ENCODE data around the gene AMBP.

Gene AMBP

GRCh38 chr9:114072184-114073140, 5.6 kb downstream of the AMBP start:
- no peak overlapping the region for H2AFZ ChIP-seq (ENCODE audit: low read depth, low read length)
- no peak overlapping the region for H3K4me3 ChIP-seq (ENCODE audit: low read depth in 1 of 2, low read length in 2 of 2)
- no peaks in the 10 kb centered on the region for H3K9me3 ChIP-seq (ENCODE audit: insufficient read depth, low read length, severe bottlenecking)
- no peaks in the 10 kb centered on the region for H3K36me3 ChIP-seq (ENCODE audit: insufficient read depth, low read length)
- no peaks in the 10 kb centered on the region for H3K79me2 ChIP-seq (ENCODE audit: insufficient read depth, low read length)
- TF ChIP-seq EZH2 (IDR thresholded peaks at IDR 0.05; ENCODE audit: borderline replicate concordance, low read depth, low read length, severe bottlenecking), result no peak
- H3K4me1 ChIP-seq (ENCODE audit: insufficient read depth, low read length), result no peaks in the 10 kb centered on the region
- no peak overlapping the region for H3K27ac ChIP-seq (ENCODE audit: low read length)
- no peaks in the 10 kb centered on the region for H4K20me1 ChIP-seq (ENCODE audit: insufficient read depth, low read length)
- ATAC-seq (ENCODE audit: insufficient read depth, low read depth) (no peak), DNase-seq (no peak)
- no peak overlapping the region for H3K9ac ChIP-seq (ENCODE audit: low read depth, low read length)
- H3K4me2 ChIP-seq (ENCODE audit: insufficient read depth, low read length), result no peak overlapping the region
- no peaks in the 10 kb centered on the region for H3K27me3 ChIP-seq (ENCODE audit: insufficient read depth, low read length, poor library complexity)

DNA sequence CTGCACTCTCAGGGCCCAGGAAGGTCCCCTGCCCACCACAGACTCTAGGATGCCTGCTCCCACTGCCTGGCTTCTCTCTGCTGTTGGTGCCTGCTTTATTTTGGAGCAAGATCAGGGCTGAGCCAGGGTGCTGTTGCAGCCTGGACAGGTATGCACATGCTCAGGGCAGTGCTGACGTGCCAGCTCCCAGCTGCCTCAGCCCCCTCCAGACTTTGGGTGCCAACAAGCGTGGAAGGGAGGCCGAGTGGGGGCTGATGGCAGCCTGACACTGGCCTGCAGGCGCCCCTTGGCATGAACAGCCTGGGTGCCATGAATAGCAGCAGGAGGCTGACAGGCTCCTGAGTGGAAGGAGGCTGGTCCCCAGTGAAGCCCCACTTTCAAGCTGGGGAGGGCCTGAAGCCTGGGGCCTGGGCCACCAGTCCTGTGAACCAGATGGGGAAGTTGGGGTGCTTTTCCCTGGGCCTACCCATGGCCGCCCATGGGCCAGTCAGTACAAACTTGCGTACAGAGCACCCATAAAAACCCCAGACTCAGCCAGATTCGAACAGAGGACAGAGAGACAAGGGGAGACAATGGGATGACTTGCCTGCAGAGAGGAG, 6.8 kb downstream of the AMBP start:
- no peaks in the 10 kb centered on the region for H3K27me3 ChIP-seq (ENCODE audit: insufficient read depth, low read length, poor library complexity)
- no peak for ATAC-seq (ENCODE audit: insufficient read depth, low read depth)
- H3K4me1 ChIP-seq (ENCODE audit: insufficient read depth, low read length), result no peaks in the 10 kb centered on the region
- no peaks in the 10 kb centered on the region for H4K20me1 ChIP-seq (ENCODE audit: insufficient read depth, low read length)
- TF ChIP-seq CTCF (IDR thresholded peaks at IDR 0.05; ENCODE audit: borderline replicate concordance, extremely low read depth, low read length, poor library complexity, severe bottlenecking) (no peak), EZH2 (IDR thresholded peaks at IDR 0.05; ENCODE audit: borderline replicate concordance, low read depth, low read length, severe bottlenecking) (no peak)
- no peak overlapping the region for H3K4me2 ChIP-seq (ENCODE audit: insufficient read depth, low read length)
- DNase-seq, result no peak
- H3K9ac ChIP-seq (ENCODE audit: low read depth, low read length), result no peak overlapping the region
- H3K4me3 ChIP-seq (ENCODE audit: low read depth in 1 of 2, low read length in 2 of 2), result no peak overlapping the region
- H2AFZ ChIP-seq (ENCODE audit: low read depth, low read length), result no peak overlapping the region
- H3K36me3 ChIP-seq (ENCODE audit: insufficient read depth, low read length), result no peaks in the 10 kb centered on the region
- H3K79me2 ChIP-seq (ENCODE audit: insufficient read depth, low read length), result no peaks in the 10 kb centered on the region
- no peak overlapping the region for H3K27ac ChIP-seq (ENCODE audit: low read length)
- H3K9me3 ChIP-seq (ENCODE audit: insufficient read depth, low read length, severe bottlenecking), result no peaks in the 10 kb centered on the region

DNA sequence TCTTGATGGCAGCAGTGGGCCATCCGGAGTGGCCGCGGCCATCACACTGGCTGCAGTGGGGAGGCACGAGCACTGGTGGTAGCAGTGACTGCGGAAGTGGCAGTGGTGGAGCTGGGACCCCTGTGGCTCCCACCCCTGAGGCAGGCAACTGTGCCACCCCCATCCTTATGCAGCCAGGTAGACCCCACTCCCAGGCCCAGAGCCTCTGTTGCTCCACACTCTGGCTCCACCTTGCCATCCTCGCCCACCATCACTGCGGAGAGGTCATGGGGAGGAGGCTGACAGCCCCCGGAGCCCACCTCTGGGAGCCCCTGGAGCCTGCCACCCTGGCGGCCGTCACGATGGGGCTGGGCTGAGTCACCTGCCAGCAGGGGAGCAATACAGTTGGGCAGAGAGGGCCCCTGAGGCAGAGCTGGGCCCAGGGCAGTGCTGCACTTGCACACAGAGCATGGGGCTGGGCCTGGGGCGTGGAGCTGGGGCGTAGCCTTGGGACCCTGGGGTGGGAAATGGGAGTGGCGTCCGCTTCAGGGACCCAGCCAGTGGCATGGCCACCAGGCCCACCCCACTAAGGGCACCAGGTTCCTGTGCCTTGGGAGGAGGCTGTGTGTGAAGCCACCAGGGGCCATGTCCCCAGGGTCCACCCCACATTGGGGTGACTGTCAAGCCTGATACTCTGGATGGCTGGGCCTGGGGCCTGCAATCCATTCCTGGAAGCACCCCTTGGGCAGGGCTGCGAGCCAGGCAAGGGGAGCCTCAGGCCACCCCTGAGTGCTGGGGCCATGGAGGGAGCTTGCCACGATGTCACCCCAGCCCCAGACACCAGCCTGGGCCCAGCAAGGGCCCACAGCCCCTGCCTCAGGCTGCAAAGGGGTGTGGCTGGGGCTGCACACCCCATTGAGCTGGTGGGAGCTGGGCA, 7.7 kb downstream of the AMBP start:
- DNase-seq (no peak), ATAC-seq (ENCODE audit: insufficient read depth, low read depth) (no peak)
- Histone ChIP-seq H4K20me1 (ENCODE audit: insufficient read depth, low read length) (no peaks in the 10 kb centered on the region), H3K4me1 (ENCODE audit: insufficient read depth, low read length) (no peaks in the 10 kb centered on the region), H3K79me2 (ENCODE audit: insufficient read depth, low read length) (no peaks in the 10 kb centered on the region), H3K4me2 (ENCODE audit: insufficient read depth, low read length) (no peak overlapping the region), H2AFZ (ENCODE audit: low read depth, low read length) (no peak overlapping the region), H3K9me3 (ENCODE audit: insufficient read depth, low read length, severe bottlenecking) (no peaks in the 10 kb centered on the region), H3K9ac (ENCODE audit: low read depth, low read length) (no peak overlapping the region), H3K27me3 (ENCODE audit: insufficient read depth, low read length, poor library complexity) (no peaks in the 10 kb centered on the region), H3K36me3 (ENCODE audit: insufficient read depth, low read length) (no peaks in the 10 kb centered on the region), H3K27ac (ENCODE audit: low read length) (no peak overlapping the region), H3K4me3 (ENCODE audit: low read depth in 1 of 2, low read length in 2 of 2) (no peak overlapping the region)
- TF ChIP-seq CTCF (IDR thresholded peaks at IDR 0.05; ENCODE audit: borderline replicate concordance, extremely low read depth, low read length, poor library complexity, severe bottlenecking) (no peak), EZH2 (IDR thresholded peaks at IDR 0.05; ENCODE audit: borderline replicate concordance, low read depth, low read length, severe bottlenecking) (no peak)

Measured in DND-41 (cell line).